Stimulated activated CD8-positive, alpha-beta memory T cell treated with anti-CD3 and anti-CD28 coated beads, Interleukin-15, amount 100 ng/mL, for 48 hours (primary cell): Measurements from ENCODE around the gene BBS10.
"Not testable (repeated sequence)": the region's sequence is repeated elsewhere in the genome, so short reads cannot be mapped to it uniquely, and the experiment has no call there.

Experiments
- DNase-seq, 2 donors: peaks; one replicate each; pipeline ENCODE4 v3.0.0-alpha.2; 2020; ENCODE audit warnings: low read depth in 2 of 2

The BBS10 gene

DNA sequence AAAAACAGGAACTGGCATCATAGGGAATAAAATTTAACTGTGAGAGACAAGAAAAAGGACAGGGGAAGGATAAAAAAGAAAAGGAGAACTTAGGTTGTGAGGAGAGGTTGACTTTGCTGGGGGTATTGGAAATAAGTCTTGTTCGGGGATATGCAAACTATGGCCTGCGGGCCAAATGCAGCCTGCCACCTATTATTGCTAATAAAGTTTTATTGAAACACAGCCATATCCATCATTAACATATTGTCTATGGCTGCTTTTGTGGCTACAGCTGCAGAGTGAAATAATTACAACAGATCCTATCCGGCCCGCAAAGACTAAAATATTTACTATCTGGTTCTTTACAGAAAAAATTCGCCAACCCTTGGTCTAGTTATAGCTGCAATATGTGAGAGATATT is 18.6 kb downstream of the BBS10 start:
- DNase-seq = no peak

DNA sequence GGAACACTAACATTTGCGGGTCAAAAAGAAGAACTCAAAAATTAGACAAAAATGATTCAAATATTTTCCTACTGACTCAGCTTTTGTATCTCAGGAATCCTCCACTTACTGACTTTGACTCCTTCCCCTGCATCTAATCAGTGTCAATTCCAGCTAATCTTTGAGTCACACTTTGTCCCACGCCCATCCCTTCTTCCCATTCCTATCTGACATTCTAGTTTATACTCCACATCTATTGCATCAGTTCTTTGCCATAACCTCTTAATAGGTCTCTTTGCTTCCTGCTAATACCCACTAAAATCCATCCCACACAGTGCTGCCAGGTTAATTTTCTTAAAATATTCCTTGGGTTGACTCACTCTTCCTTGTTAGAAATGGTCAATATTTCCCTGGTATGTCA is 19.1 kb downstream of the BBS10 start:
- DNase-seq = no peak

DNA sequence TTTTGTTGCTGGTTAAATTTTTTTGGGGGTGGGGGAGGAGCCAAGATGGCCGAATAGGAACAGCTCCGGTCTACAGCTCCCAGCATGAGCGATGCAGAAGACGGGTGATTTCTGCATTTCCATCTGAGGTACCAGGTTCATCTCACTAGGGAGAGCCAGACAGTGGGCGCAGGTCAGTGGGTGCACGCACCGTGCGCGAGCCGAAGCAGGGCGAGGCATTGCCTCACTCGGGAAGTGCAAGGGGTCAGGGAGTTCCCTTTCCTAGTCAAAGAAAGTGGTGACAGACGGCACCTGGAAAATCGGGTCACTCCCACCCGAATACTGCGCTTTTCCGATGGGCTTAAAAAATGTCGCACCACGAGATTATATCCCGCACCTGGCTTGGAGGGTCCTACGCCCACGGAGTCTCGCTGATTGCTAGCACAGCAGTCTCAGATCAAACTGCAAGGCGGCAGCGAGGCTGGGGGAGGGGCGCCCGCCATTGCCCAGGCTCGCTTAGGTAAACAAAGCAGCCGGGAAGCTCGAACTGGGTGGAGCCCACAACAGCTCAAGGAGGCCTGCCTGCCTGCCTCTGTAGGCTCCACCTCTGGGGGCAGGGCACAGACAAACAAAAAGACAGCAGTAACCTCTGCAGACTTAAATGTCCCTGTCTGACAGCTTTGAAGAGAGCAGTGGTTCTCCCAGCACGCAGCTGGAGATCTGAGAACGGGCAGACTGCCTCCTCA is 28.5 kb downstream of the BBS10 start:
- DNase-seq = not testable (repeated sequence)

DNA sequence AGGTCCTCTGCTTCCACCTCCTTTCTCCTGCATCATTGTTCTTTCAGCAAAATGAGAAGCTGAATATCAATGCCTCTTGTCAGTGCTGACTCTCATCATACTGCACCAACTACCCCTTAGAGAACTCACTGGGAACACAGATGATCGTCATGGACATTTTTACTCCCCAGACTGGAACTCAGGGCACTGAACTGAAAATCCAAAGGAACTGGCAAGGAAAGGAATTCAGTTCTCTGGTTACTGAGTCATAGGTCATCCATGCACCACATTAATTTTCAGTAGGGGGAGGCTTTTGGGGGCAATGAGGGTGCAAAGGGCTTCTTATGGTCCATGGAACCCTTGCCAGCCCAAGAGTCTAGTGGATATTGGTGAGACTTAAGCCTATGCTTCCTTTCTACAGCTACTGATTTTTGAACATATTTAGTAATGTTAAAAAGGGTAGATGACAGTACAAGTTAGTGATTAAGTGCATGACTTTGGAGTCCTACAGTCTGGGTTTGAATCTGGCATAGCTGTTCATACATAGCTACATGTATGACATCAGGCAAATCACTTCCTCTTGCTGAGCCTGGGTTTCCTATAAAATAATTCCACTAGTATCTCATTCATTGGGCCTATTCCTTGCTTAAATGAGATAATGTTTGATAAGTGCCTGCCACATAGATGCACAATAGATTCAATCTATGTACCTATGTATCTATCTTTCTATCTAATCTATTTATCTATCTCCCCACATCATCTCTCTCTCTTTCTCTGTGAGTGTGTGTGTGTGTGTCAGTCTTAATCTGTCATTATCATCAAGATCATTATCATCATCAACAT is 29.2 kb downstream of the BBS10 start:
- DNase-seq = no peak

DNA sequence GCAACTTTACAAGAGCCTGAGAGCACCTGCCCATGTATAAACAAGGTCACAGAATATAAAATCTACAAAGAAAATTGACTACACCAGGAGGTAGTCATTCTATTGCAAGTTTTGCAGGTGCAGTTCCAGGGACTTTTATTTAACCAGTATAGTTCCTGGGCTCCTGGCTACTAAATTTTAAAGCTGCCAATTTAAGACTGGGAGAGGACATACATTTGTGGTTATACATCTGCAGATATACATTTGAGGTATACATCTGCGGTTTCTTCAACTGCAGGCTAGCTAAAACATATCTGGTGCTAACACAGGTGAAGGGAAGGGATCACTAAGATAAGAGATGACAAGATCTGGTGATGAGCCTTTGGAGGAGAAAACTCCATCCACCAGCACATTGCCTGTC is 30.2 kb downstream of the BBS10 start:
- DNase-seq = no peak

DNA sequence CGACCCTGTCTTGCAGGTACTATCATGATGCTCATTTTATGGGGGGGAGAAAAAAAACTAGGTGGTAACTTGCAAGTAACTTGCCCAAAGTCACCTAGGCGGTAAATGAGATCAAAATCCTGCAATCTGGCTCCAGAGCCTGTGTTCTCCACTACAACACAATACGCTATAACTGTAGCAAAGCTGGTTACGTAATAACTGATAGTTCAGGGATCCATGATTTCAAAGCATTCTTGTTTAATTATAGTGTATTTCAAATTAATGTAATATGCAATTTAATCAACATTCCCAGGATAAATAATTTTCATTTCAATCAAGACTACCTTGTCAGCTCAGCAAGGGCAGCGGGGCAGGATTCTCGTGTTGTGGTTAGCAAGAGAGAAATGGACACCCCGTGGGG is 31.7 kb downstream of the BBS10 start:
- DNase-seq = no peak

DNA sequence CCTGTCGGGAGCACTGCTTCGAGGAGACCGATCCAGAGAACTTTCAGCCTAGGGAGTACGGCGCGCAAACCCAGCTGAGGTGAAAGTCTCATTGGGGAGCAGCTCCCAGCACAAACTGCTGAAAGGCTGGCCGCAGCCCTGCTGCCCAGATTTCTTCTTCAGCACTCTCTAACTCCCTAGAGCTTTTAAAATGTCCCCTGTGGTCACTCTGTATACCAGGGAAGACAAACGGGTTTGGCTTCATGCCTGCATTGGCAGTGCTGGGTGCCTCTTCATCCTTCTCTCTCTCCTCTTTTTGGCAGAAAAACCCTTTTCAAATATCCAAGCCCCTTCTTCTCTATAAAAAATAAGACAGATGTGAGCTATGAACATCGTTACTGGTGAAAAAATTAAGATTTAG is 34.9 kb downstream of the BBS10 start:
- no peak for DNase-seq

DNA sequence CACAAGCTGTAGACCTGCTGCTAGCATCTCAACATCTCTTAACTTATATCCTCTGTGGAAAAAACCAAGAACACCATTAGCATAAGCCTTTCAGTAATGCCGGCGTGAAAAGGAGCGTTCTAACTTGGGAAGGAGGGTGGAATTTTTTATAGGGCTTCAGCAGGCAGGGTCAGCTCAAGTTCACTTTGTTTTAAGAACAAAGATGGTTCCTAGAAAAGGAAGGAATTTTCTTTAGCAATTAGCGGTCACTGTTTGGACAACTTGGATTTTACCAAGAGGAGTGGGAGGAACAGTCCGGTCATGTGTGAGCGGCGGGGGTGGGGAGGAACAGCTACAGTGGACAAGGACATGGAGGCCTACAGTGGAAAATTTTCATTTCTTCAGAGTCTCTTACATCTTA is 35.9 kb downstream of the BBS10 start:
- DNase-seq = no peak

DNA sequence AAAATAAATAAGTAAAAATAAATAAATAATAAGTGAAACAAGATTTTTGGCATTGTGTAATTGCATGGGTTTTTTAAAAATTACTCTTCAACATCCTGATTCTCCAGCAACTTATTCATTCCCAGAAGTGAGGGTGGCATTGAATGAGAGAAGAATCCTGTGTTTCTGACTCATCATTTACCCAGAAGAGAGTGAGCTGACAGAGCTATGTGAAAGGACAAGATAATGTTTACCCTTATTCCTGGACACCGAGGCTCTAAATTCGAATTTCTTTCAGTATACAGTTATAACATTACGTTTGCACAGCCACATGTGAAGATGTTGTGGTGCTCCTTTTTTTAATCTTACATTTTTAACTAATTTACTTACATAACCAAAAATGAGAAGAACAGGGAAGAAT is 36.4 kb downstream of the BBS10 start:
- no peak for DNase-seq

DNA sequence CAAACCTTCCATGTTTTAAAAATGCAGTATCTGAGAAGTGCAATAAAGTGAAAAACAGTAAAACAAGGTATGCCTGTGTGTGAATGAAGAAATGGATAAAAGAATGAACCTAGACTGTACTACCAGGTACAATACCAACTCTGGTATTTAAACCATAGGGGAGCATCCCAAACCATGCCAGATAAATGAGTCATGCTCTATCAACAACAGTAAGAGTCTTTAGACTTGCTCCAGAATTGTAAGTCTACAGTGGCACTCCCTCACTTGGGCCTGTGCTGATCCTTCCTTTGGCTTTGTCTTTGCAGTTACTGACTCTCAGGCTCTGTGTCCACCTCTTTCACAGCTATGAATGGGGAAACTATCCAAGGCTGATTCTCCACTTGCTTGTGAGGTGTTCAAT is 38.1 kb downstream of the BBS10 start:
- no peak for DNase-seq

DNA sequence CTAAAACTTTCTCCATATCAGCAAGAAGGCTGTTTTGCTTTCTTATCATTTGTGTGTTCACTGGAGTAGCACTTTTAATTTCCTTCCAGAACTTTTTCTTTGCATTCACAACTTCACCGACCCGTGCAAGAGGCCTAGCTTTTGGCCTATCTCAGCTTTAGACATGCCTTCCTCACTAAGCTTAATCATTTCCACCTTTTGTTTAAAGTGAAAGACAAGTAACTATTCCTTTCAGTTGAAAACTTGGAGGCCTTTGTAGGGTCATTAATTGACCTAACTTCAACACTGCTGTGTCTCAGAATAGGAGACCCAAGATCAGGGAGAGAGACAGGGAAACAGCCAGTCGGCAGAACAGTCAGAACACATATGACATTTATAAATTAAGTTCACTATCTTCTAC is 39.3 kb downstream of the BBS10 start:
- DNase-seq = no peak

DNA sequence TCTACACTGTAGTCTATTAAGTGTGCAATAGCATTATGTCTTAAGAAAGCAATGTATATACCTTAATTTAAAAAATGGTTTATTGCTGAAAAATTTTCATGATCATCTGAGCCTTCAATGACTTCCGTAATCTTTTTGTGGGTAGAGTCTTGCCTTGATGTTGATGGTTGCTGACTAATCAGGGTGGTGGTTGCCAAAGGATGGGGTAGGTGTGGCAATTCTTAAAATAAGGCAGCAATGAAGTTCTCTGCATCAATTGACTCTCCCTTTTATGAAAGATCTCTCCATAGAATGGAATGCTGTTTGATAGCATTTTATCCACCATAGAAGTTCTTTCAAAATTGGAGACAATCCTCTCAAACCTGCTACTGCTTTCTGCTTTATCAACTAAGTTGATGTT is 41.1 kb downstream of the BBS10 start:
- no peak for DNase-seq

DNA sequence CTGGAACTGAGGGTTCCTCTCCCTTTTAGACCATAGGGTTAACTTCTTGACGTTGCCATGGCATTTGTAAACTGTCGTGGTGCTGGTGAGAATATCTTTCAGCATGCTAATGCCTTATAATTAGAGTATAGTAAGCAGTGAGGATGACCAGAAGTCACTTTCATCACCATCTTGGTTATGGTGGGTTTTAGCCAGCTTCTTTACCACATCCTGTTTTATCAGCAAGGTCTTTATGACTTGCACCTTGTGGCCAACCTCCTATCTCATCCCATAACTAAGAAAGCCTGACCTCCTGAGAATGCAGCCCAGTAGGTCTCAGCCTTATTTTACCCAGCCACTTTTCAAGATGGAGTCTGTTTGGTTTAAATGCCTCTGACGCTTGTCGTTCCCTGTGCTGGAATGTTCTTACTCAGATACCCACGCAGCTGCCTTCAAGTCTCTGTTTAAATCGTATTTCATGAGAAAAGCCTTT is 44.2 kb downstream of the BBS10 start:
- peak in 1 of 2 donors; percentile 7 for DNase-seq

DNA sequence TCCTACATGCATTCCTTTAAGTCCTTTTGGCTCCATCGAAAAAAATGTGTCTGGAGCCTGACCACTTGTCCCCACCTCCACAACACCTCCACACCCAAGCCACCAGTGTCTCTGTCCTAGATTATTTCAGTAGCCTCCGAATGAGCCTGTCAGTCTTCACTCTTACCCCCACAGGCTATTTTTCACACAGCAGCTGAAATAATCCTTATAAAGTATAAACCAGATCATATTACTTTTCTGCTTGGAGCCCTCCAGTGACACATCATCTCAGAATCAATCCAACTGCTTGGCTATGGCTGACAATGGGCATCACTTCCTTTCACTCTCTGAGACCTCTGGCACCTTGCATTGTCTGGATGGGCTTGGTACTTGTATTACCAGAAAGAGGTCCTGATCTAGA is 44.9 kb downstream of the BBS10 start:
- DNase-seq = no peak

DNA sequence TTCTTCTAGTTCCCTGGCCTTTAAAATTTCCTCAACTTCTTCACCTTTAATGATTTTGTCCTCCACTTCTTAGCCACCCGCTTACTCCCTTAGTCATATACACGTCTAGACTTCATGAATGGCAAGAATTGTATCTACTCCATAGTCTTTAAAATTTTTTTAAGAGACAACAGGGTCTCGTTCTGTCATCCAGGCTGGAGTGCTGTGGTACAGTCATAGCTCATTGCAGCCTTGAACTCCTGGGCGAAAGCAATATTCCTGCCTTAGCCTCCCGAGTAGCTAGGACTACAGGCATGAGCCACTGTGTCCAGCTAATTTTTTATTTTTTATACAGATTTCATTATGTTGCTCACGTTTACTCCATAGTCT is 47.9 kb downstream of the BBS10 start:
- no peak for DNase-seq

DNA sequence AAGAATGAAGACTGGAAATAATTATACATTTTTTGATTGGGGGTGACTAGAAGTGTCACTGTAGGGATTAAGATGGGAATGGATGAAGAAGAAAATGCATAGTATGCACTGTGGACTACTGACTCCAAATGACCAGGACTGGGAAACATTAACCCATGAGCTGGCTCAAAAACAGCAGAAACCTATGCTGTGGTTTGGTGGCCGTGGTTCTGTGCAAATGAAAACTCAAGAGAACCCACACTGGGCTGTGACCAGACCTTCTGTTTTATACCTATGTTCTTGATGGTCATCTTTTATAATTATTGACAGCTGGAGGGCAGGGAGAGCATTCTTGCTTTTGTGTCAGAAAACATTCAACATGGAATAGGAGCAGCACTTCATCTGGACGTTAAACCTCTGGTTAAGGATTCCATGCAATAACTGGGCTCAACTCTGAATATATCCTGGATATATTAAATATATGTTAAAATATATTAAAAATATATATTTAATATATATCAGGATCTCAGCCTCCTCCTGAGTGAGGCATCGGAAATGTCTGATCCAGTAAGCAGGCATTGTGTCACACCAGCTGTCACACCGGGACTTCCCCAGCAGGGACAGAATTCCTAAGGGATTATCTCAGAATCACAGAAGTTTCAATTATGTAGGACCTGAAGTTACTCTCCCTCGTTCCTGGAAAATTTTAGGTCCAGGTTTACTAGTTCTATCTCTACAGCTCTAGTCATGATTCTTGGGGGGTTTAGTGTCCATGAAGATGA is 48.5 kb downstream of the BBS10 start:
- DNase-seq = no peak
